Endothelial cell of umbilical vein (primary cell): Measurements from ENCODE around the gene NANOS3. TPM values are rescaled to one million over a fixed set of nuclear protein-coding genes. Genes with fewer than 3 reads are reported as not detected.

Experiments used
- BruUV-seq: library from RNA; stranded (reverse); fragments of 400-500 nt; replicated peaks from 2 replicates; lab custom pipeline; 2021; lab: Mats Ljungman, UMichigan
- CTCF ChIA-PET: fragments of 300-600, 350-600 bp; sonication (Branson Sonifier 250); formaldehyde crosslinking; loops from one replicate; lab custom pipeline; 2021; ENCODE audit warnings: antibody characterized with exemption, inconsistent platforms; lab: Charles Lee
- POLR2A ChIA-PET: fragments of 300-600, 350-600 bp; sonication (Branson Sonifier 250); formaldehyde crosslinking; loops from one replicate; lab custom pipeline; 2021; ENCODE audit warnings: antibody characterized with exemption, inconsistent platforms; lab: Charles Lee
- DNase-seq: peaks from one replicate; pipeline ENCODE4 v3.0.0-alpha.2; 2011; ENCODE audit warnings: low read depth, low spot score
- FAIRE-seq: peaks from 2 replicates; lab custom pipeline; 2011; peaks lifted over from hg19 to GRCh38; lab: Jason Lieb, UNC
- H2AFZ ChIP-seq: 2 replicates; pipeline ENCODE4 v1.6.0; 2012; ENCODE audit warnings: low read depth, low read length, control low read depth, inconsistent platforms
- H3K27ac ChIP-seq: 2 replicates; pipeline ENCODE4 v1.5.1; 2011; ENCODE audit warnings: low read depth, mild to moderate bottlenecking, control low read depth, low read length, moderate library complexity; ENCODE audit not compliant: insufficient read depth
- H3K27me3 ChIP-seq, 2 experiments: 2 replicates each; pipeline versions ENCODE4 v1.6.0 to v1.6.1; 2011; ENCODE audit warnings: low read length in 2 of 2, mixed read lengths in 1 of 2; ENCODE audit not compliant: control insufficient read depth in 2 of 2, insufficient read depth in 2 of 2
- H3K36me3 ChIP-seq, 2 experiments: 2 replicates in 1 of 2; 3 replicates in 1 of 2; pipeline ENCODE4 v1.5.1; 2011; ENCODE audit warnings: low read length in 2 of 2, mild to moderate bottlenecking in 1 of 2, moderate library complexity in 1 of 2; ENCODE audit not compliant: control insufficient read depth in 2 of 2, insufficient read depth in 2 of 2; ENCODE audit errors: extremely low read depth in 1 of 2
- H3K4me1 ChIP-seq: 3 replicates; pipeline ENCODE4 v1.5.1; 2011; ENCODE audit warnings: mild to moderate bottlenecking, low read length; ENCODE audit not compliant: control insufficient read depth, insufficient read depth; ENCODE audit errors: extremely low read depth
- H3K4me2 ChIP-seq: 2 replicates; pipeline ENCODE4 v1.6.1; 2011; ENCODE audit warnings: low read length, control low read depth, mixed read lengths; ENCODE audit not compliant: insufficient read depth
- H3K4me3 ChIP-seq, 3 experiments: fragments of 200-600 bp in 1 of 3; sonication (generic), shearing (Covaris generic) in 1 of 3; replicated peaks in 1 of 3; 2 replicates each; pipeline ENCODE4 v1.5.1; 2011 to 2016; ENCODE audit warnings: control low read depth in 3 of 3, low read length in 3 of 3, mild to moderate bottlenecking in 2 of 3, inconsistent platforms in 1 of 3, low read depth in 1 of 3, moderate library complexity in 1 of 3; ENCODE audit not compliant: insufficient read depth in 1 of 3
- H3K79me2 ChIP-seq: 2 replicates; pipeline ENCODE4 v1.6.0; 2012; ENCODE audit warnings: low read length, inconsistent platforms; ENCODE audit not compliant: control insufficient read depth, insufficient read depth
- H3K9ac ChIP-seq: replicated peaks from 2 replicates; pipeline ENCODE3; 2011; ENCODE audit warnings: low read length, control low read depth; ENCODE audit not compliant: insufficient read depth; ENCODE audit errors: extremely low read depth
- H3K9me1 ChIP-seq: replicated peaks from 3 replicates; pipeline ENCODE4 v1.6.0; 2011; ENCODE audit warnings: mild to moderate bottlenecking, low read length; ENCODE audit not compliant: control insufficient read depth, insufficient read depth; ENCODE audit errors: extremely low read depth
- H3K9me3 ChIP-seq: replicated peaks from 2 replicates; pipeline ENCODE4 v1.5.1; 2012; ENCODE audit warnings: low read length, inconsistent platforms; ENCODE audit not compliant: control insufficient read depth, insufficient read depth
- H4K20me1 ChIP-seq: replicated peaks from 2 replicates; pipeline ENCODE3; 2011; ENCODE audit warnings: mild to moderate bottlenecking, low read length; ENCODE audit not compliant: control insufficient read depth, insufficient read depth; ENCODE audit errors: extremely low read depth
- CTCF ChIP-seq, 2 donors: IDR thresholded peaks; 1 replicate in 1 of 2; 2 replicates in 1 of 2; pipeline ENCODE4 v1.5.1; 2011; ENCODE audit warnings: low read length in 2 of 2, mild to moderate bottlenecking in 2 of 2, moderate library complexity in 2 of 2, control low read depth in 1 of 2, inconsistent platforms in 1 of 2, low read depth in 1 of 2; ENCODE audit not compliant: insufficient read depth in 1 of 2; ENCODE audit errors: extremely low read depth in 1 of 2
- EZH2 ChIP-seq: IDR thresholded peaks from 2 replicates; pipeline ENCODE4 v1.6.1; 2012; ENCODE audit warnings: borderline replicate concordance, low read depth, mild to moderate bottlenecking, moderate library complexity, low read length, inconsistent platforms; ENCODE audit not compliant: severe bottlenecking
- FOS ChIP-seq: IDR thresholded peaks from 2 replicates; pipeline ENCODE4 v1.6.1; 2011; ENCODE audit warnings: mild to moderate bottlenecking, low read length, moderate library complexity, borderline replicate concordance; ENCODE audit not compliant: insufficient read depth
- GATA2 ChIP-seq: IDR thresholded peaks from 2 replicates; pipeline ENCODE4 v1.7.0; 2011; ENCODE audit warnings: low read depth, mild to moderate bottlenecking, moderate library complexity, mixed read lengths, low read length; ENCODE audit not compliant: insufficient read length, insufficient read depth
- JUN ChIP-seq: IDR thresholded peaks from 2 replicates; pipeline ENCODE4 v1.6.1; 2011; ENCODE audit warnings: borderline replicate concordance, low read depth; ENCODE audit not compliant: insufficient read length, insufficient read depth
- MAX ChIP-seq: IDR thresholded peaks from 2 replicates; pipeline ENCODE4 v1.6.1; 2011; ENCODE audit not compliant: insufficient read depth, insufficient read length
- MYC ChIP-seq: IDR thresholded peaks from one replicate; pipeline ENCODE4 v1.6.1; 2011; ENCODE audit warnings: mild to moderate bottlenecking, low read depth, low read length
- POLR2A ChIP-seq: IDR thresholded peaks from 2 replicates; pipeline ENCODE4 v1.6.1; 2012; ENCODE audit warnings: low read depth, mild to moderate bottlenecking, control low read depth, low read length
- POLR2AphosphoS5 ChIP-seq: IDR thresholded peaks from 2 replicates; pipeline ENCODE4 v1.6.1; 2012; ENCODE audit warnings: low read depth, mild to moderate bottlenecking, control low read depth, low read length, moderate library complexity; ENCODE audit not compliant: insufficient read depth
- dilution Hi-C: fragments of 300-500 bp; cut with MboI; formaldehyde crosslinking; loops from one replicate; pipeline ENCODE4 v1.15.0; 2019; ENCODE audit warnings: low sequenced_read_pairs; ENCODE audit not compliant: extremely low pct_ligation_motif_present
- intact Hi-C: fragments of 100-400 bp; cut with micrococcal nuclease; formaldehyde crosslinking; loops from one replicate; pipeline ENCODE4 v1.10.0; 2022
- polyA plus RNA-seq, 4 experiments: library from polyadenylated mRNA; depleted of rRNA in 3 of 4; stranded (reverse) in 3 of 4; unstranded in 1 of 4; fragments of >200 nt; gene quantifications; 2 replicates each; pipeline versions ENCODE4 v1.2.1 to v1.2.3, GENCODE V29; 2011 to 2012; ENCODE audit warnings: missing spikeins in 1 of 4
- total RNA-seq: library from RNA; stranded (reverse); gene quantifications from 2 replicates; pipeline ENCODE4 v1.2.3, GENCODE V29; 2021

NANOS3 gene
- total and polyA plus RNA-seq, 2 donors (not counting 3 experiments of a cell fraction or from before 2014, with no cell fraction given), result 1.0 to 4.4 TPM

GRCh38 chr19:13864667-13865570 lies 12.0 kb upstream of the NANOS3 start:
- POLR2A ChIA-PET, result no interaction called here
- Histone ChIP-seq H3K27me3 (no peaks in the 10 kb centered on the region), H3K9me1 (no peaks in the 10 kb centered on the region), H4K20me1 (no peaks in the 10 kb centered on the region), H3K36me3 (no peaks in the 10 kb centered on the region), H3K4me3 (peak overlapping the region in 1 of 3 experiments; percentile 65), H3K9me3 (no peaks in the 10 kb centered on the region), H3K9ac (peak overlapping the region; percentile 75), H3K4me2 (no peak overlapping the region), H2AFZ (peak overlapping the region; percentile 41), H3K4me1 (peaks cover 17% of the 10 kb centered on the region), H3K79me2 (no peaks in the 10 kb centered on the region), H3K27ac (no peak overlapping the region)
- CTCF ChIA-PET, result interaction anchor here (0.6 to 5.0 kb wide), 4 partner anchors 10 to 887 kb away, joined by 3 to 62 read pairs (median 4); no protein-coding TSS in a partner anchor
- FAIRE-seq (no peak), DNase-seq (no peak)
- BruUV-seq, result no TSS peak
- dilution Hi-C loops (no loop called here), intact Hi-C loops (no loop called here)
- TF ChIP-seq JUN (no peak), MAX (no peak), FOS (no peak), CTCF (IDR thresholded peaks at IDR 0.05; ENCODE audit: extremely low read depth in 1 of 2, insufficient read depth in 1 of 2, low read depth in 1 of 2, low read length in 2 of 2) (no peak), POLR2AphosphoS5 (no peak), MYC (no peak), EZH2 (no peak), GATA2 (no peak), POLR2A (no peak)
